Measurements from ENCODE around the gene ME2. TPM values are rescaled to one million over a fixed set of nuclear protein-coding genes. Genes with fewer than 3 reads are reported as not detected.
"Not testable (repeated sequence)": the region's sequence is repeated elsewhere in the genome, so short reads cannot be mapped to it uniquely, and the experiment has no call there.

ME2 gene
- total and polyA plus RNA-seq, 2 donors (not counting 1 experiment from before 2014, with no cell fraction given): 28.4 to 57.8 TPM

- intact Hi-C loops (cut with micrococcal nuclease): loop anchor here (5.0 kb wide), 2 partner anchors 147 to 228 kb away; partner anchors contain the start of genes MEX3C and MRO
- H3K9ac ChIP-seq (ENCODE audit: low read length): no peak overlapping the region
Observed at GRCh38 chr18:50969448-50969847, 90.5 kb downstream of the ME2 start.

DNA sequence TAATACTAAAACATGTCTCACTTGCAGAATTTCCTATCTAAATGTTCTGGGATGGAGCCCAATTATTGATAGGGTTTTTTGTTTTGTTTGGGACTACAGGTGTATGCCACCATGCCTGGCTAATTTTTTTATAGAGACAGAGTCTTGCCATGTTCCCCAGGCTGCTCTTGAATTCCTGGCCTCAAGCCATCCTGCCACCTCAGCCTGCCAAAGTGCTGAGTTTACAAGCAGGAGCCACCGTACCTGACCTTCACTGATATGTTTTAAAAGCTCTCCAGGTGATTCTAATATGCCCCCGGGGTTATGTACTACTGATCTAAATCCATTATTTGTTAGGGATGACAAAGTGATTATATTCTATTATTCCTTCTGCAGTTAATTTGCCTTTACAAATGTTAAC, 91.1 kb downstream of the ME2 start:
- no peak overlapping the region for H3K4me3 ChIP-seq (ENCODE audit: control extremely low read depth in 1 of 5, extremely low read depth in 1 of 5, insufficient read depth in 1 of 5, low read depth in 2 of 5, low read length in 4 of 5)
- H3K27me3 ChIP-seq (replicated peaks in 1 of 4; ENCODE audit: control extremely low read depth in 1 of 4, control insufficient read depth in 3 of 4, insufficient read depth in 4 of 4, low read length in 3 of 4): no peaks in the 10 kb centered on the region
- intact Hi-C loops (cut with micrococcal nuclease): no loop called here
- H3K9me3 ChIP-seq (ENCODE audit: control extremely low read depth in 1 of 3, control insufficient read depth in 2 of 3, insufficient read depth in 1 of 3, low read length in 2 of 3): no peaks in the 10 kb centered on the region
- no peak for ATAC-seq (ENCODE audit: low read depth)
- no peaks in the 10 kb centered on the region for H4K20me1 ChIP-seq (ENCODE audit: control insufficient read depth, insufficient read depth, low read length, poor library complexity, severe bottlenecking)
- WGBS (ENCODE audit: insufficient coverage): no CpG with 5 or more reads among the region's 2 CpGs
- peaks cover 7% of the 10 kb centered on the region for H3K79me2 ChIP-seq (ENCODE audit: control insufficient read depth, insufficient read depth, low read length)
- H3K4me3 Mint-ChIP-seq: no peak overlapping the region
- H3K36me3 ChIP-seq (replicated peaks in 1 of 2; ENCODE audit: control extremely low read depth in 1 of 2, control insufficient read depth in 1 of 2, extremely low read depth in 1 of 2, insufficient read depth in 2 of 2, low read length in 1 of 2): peaks cover 2 to 9% of the 10 kb centered on the region in 2 experiments
- no peaks in the 10 kb centered on the region for H3K9me3 Mint-ChIP-seq (ENCODE audit: insufficient read depth)
- no peak overlapping the region for H3K27ac ChIP-seq (ENCODE audit: low read length in 2 of 2)
- no peak for TF ChIP-seq CTCF (IDR thresholded peaks at IDR 0.05)
- TF ChIP-seq EZH2 (IDR thresholded peaks at IDR 0.05; ENCODE audit: borderline replicate concordance, insufficient read depth, low read depth, low read length, poor library complexity, severe bottlenecking): no peak
- no peaks in the 10 kb centered on the region for H3K27me3 Mint-ChIP-seq
- DNase-seq: no peak
- H3K4me1 Mint-ChIP-seq: peaks cover 20% of the 10 kb centered on the region
- no peak overlapping the region for H2AFZ ChIP-seq (ENCODE audit: insufficient read depth, low read depth, low read length, poor library complexity, severe bottlenecking)
- no peak overlapping the region for H3K9ac ChIP-seq (ENCODE audit: low read length)
- ChIA-PET POLR2A (interaction anchor here (1.5 kb wide), 1 partner anchor 60 kb away, joined by 3 read pairs; the partner anchor contains the start of gene SMAD4), CTCF (no interaction called here)
- no peak overlapping the region for H3K27ac Mint-ChIP-seq
- no peak overlapping the region for H3K4me2 ChIP-seq (replicated peaks; ENCODE audit: low read depth, low read length, poor library complexity, severe bottlenecking)
- peaks cover 9 to 14% of the 10 kb centered on the region in 2 donors for H3K4me1 ChIP-seq (ENCODE audit: control insufficient read depth in 2 of 2, insufficient read depth in 2 of 2, low read length in 2 of 2)

More at GRCh38 chr18:50969448-50969847, 90.5 kb downstream of the ME2 start:
- POLR2A ChIA-PET: no interaction called here
- no peak for ATAC-seq (ENCODE audit: low read depth)
- no peak overlapping the region for H3K4me2 ChIP-seq (replicated peaks; ENCODE audit: low read depth, low read length, poor library complexity, severe bottlenecking)
- CTCF ChIA-PET: no interaction called here
- Mint-ChIP-seq H3K4me3 (peak overlapping the region; percentile 93), H3K27me3 (no peaks in the 10 kb centered on the region), H3K27ac (no peak overlapping the region), H3K9me3 (ENCODE audit: insufficient read depth) (no peaks in the 10 kb centered on the region), H3K4me1 (peaks cover 20% of the 10 kb centered on the region)
- 100% methylated on average over 2 of the region's 5 CpGs for WGBS (ENCODE audit: insufficient coverage)
- H3K79me2 ChIP-seq (ENCODE audit: control insufficient read depth, insufficient read depth, low read length): peaks cover 7% of the 10 kb centered on the region
- H3K4me1 ChIP-seq (ENCODE audit: control insufficient read depth in 2 of 2, insufficient read depth in 2 of 2, low read length in 2 of 2): peaks cover 9 to 14% of the 10 kb centered on the region in 2 donors
- H3K27me3 ChIP-seq (replicated peaks in 1 of 4; ENCODE audit: control extremely low read depth in 1 of 4, control insufficient read depth in 3 of 4, insufficient read depth in 4 of 4, low read length in 3 of 4): no peaks in the 10 kb centered on the region
- peaks cover 2 to 3% of the 10 kb centered on the region in 2 experiments for H3K36me3 ChIP-seq (replicated peaks in 1 of 2; ENCODE audit: control extremely low read depth in 1 of 2, control insufficient read depth in 1 of 2, extremely low read depth in 1 of 2, insufficient read depth in 2 of 2, low read length in 1 of 2)
- H3K27ac ChIP-seq (ENCODE audit: low read length in 2 of 2): no peak overlapping the region
- H2AFZ ChIP-seq (ENCODE audit: insufficient read depth, low read depth, low read length, poor library complexity, severe bottlenecking): no peak overlapping the region
- H4K20me1 ChIP-seq (ENCODE audit: control insufficient read depth, insufficient read depth, low read length, poor library complexity, severe bottlenecking): no peaks in the 10 kb centered on the region
- no peak overlapping the region for H3K4me3 ChIP-seq (ENCODE audit: control extremely low read depth in 1 of 5, extremely low read depth in 1 of 5, insufficient read depth in 1 of 5, low read depth in 2 of 5, low read length in 4 of 5)
- DNase-seq: no peak
- TF ChIP-seq EZH2 (IDR thresholded peaks at IDR 0.05; ENCODE audit: borderline replicate concordance, insufficient read depth, low read depth, low read length, poor library complexity, severe bottlenecking) (no peak), CTCF (IDR thresholded peaks at IDR 0.05) (no peak)
- no peaks in the 10 kb centered on the region for H3K9me3 ChIP-seq (ENCODE audit: control extremely low read depth in 1 of 3, control insufficient read depth in 2 of 3, insufficient read depth in 1 of 3, low read length in 2 of 3)

DNA sequence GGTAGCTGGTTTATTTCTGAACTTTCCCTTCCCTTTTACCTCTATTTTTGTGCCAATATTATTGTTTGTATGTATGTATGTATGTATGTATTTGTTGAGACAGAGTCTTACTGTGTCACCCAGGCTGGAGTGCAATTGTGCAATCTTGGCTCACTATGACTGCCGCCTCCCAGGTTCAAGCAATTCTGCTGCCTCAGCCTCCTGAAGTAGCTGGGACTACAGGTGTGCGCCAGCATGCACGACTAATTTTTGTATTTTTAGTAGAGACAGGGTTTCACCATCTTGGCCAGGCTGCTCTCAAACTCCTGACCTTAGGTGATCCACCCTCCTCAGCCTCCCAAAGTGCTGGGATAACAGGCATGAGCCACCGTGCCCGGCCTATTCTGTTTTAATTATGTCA, 93.5 kb downstream of the ME2 start:
- H3K4me2 ChIP-seq (replicated peaks; ENCODE audit: low read depth, low read length, poor library complexity, severe bottlenecking); DNase-seq; H3K4me3 Mint-ChIP-seq; H3K9me3 ChIP-seq (ENCODE audit: control extremely low read depth in 1 of 3, control insufficient read depth in 2 of 3, insufficient read depth in 1 of 3, low read length in 2 of 3); H3K9ac ChIP-seq (ENCODE audit: low read length); intact Hi-C loops (cut with micrococcal nuclease); ATAC-seq (ENCODE audit: low read depth); H4K20me1 ChIP-seq (ENCODE audit: control insufficient read depth, insufficient read depth, low read length, poor library complexity, severe bottlenecking); H2AFZ ChIP-seq (ENCODE audit: insufficient read depth, low read depth, low read length, poor library complexity, severe bottlenecking); H3K4me3 ChIP-seq (ENCODE audit: control extremely low read depth in 1 of 5, extremely low read depth in 1 of 5, insufficient read depth in 1 of 5, low read depth in 2 of 5, low read length in 4 of 5); H3K9me3 Mint-ChIP-seq (ENCODE audit: insufficient read depth); H3K27me3 Mint-ChIP-seq; H3K27me3 ChIP-seq (replicated peaks in 1 of 4; ENCODE audit: control extremely low read depth in 1 of 4, control insufficient read depth in 3 of 4, insufficient read depth in 4 of 4, low read length in 3 of 4); H3K27ac Mint-ChIP-seq; H3K27ac ChIP-seq (ENCODE audit: low read length in 2 of 2); CTCF ChIA-PET: not testable (repeated sequence)
- peaks cover 19% of the 10 kb centered on the region for H3K4me1 Mint-ChIP-seq
- H3K79me2 ChIP-seq (ENCODE audit: control insufficient read depth, insufficient read depth, low read length): peaks cover 11% of the 10 kb centered on the region
- peaks cover 5 to 12% of the 10 kb centered on the region in 2 donors for H3K4me1 ChIP-seq (ENCODE audit: control insufficient read depth in 2 of 2, insufficient read depth in 2 of 2, low read length in 2 of 2)
- peaks cover 8 to 31% of the 10 kb centered on the region in 2 experiments for H3K36me3 ChIP-seq (replicated peaks in 1 of 2; ENCODE audit: control extremely low read depth in 1 of 2, control insufficient read depth in 1 of 2, extremely low read depth in 1 of 2, insufficient read depth in 2 of 2, low read length in 1 of 2)
- POLR2A ChIA-PET: interaction anchor here (0.5 kb wide), 2 partner anchors 24 to 65 kb away, joined by 3 to 6 read pairs; no protein-coding TSS in a partner anchor
- WGBS (ENCODE audit: insufficient coverage): 100% methylated on average over 1 of the region's 5 CpGs

All from B cell (primary cell).